Erythroblast (primary cell): ENCODE measurements around the gene ZFYVE28.
"Not testable (repeated sequence)": the region's sequence is repeated elsewhere in the genome, so short reads cannot be mapped to it uniquely, and the experiment has no call there.

Experiments used
- GATA1 ChIP-seq: IDR thresholded peaks from 2 replicates; pipeline ENCODE4 v1.6.1; 2011; ENCODE audit warnings: low read depth, mild to moderate bottlenecking, control low read depth, low read length, moderate library complexity
- POLR2A ChIP-seq: IDR thresholded peaks from 2 replicates; pipeline ENCODE4 v1.6.1; 2011; ENCODE audit warnings: mild to moderate bottlenecking, low read length

GRCh38 chr4:2380589-2380988 is 37.9 kb downstream of the ZFYVE28 start:
- not testable (repeated sequence) for TF ChIP-seq POLR2A, GATA1
